ENCODE data around the gene CTNND2. TPM values are rescaled to one million over a fixed set of nuclear protein-coding genes. Genes with fewer than 3 reads are reported as not detected.

The CTNND2 gene
- total and polyA plus RNA-seq, 3 donors from 2014 or later, result 9.1 to 17.2 (median 11.3) TPM

GRCh38 chr5:10973316-10973715 is 930.9 kb downstream of the CTNND2 start:
- no peak for DNase-seq
- no peaks in the 10 kb centered on the region for H3K4me1 ChIP-seq
- WGBS, 2 donors, result 88 to 90% methylated on average over 14 of the region's 14 CpGs
- TF ChIP-seq POLR2A (IDR thresholded peaks at IDR 0.05), result no peak
- TF ChIP-seq CTCF (IDR thresholded peaks at IDR 0.05), result no peak
- intact Hi-C loops (cut with DNase I; ENCODE audit: low total_unique reads), result no loop called here
- H3K27ac ChIP-seq, result no peak overlapping the region
- H3K36me3 ChIP-seq (ENCODE audit: low read depth, missing control alignments), result no peaks in the 10 kb centered on the region
- no peak overlapping the region for H3K4me3 ChIP-seq
- no peaks in the 10 kb centered on the region for H3K27me3 ChIP-seq
- no peaks in the 10 kb centered on the region for H3K9me3 ChIP-seq

GRCh38 chr5:10969684-10970180 is 934.5 kb downstream of the CTNND2 start:
- Histone ChIP-seq H3K4me3 (no peak overlapping the region), H3K27ac (no peak overlapping the region), H3K27me3 (no peaks in the 10 kb centered on the region), H3K36me3 (ENCODE audit: low read depth, missing control alignments) (no peaks in the 10 kb centered on the region), H3K9me3 (no peaks in the 10 kb centered on the region), H3K4me1 (no peaks in the 10 kb centered on the region)
- no peak for TF ChIP-seq CTCF (IDR thresholded peaks at IDR 0.05)
- TF ChIP-seq POLR2A (IDR thresholded peaks at IDR 0.05), result no peak
- no peak for DNase-seq
- WGBS, 2 donors, result 72 to 78% methylated on average over 8 of the region's 8 CpGs
- intact Hi-C loops (cut with DNase I; ENCODE audit: low total_unique reads), result no loop called here

DNA sequence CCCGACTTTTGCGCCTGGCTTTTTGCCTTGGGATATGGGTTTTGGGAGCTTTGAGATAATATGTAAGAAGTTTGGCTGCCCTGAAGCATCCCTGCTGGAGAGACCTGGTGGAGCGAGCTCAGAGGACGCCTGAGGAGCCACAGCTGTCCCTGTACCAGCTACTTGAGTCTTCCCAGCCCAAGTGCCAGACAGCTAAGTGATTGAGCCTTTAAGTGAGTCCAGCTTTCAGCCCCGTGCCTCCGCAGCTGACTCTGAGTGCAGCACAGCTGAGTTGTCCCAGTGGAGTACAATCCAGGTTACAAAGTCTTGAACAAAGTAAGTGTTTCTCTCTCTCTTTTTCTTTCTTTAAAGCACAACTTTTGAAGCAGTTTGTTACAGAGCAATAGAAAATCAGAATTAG is 939.4 kb downstream of the CTNND2 start:
- intact Hi-C loops (cut with DNase I; ENCODE audit: low total_unique reads), result no loop called here
- no peak for DNase-seq
- Histone ChIP-seq H3K27me3 (no peaks in the 10 kb centered on the region), H3K4me3 (no peak overlapping the region), H3K4me1 (no peaks in the 10 kb centered on the region), H3K27ac (no peak overlapping the region), H3K36me3 (ENCODE audit: low read depth, missing control alignments) (no peaks in the 10 kb centered on the region), H3K9me3 (no peaks in the 10 kb centered on the region)
- no peak for TF ChIP-seq CTCF (IDR thresholded peaks at IDR 0.05)
- TF ChIP-seq POLR2A (IDR thresholded peaks at IDR 0.05), result no peak
- WGBS, 2 donors, result 54 to 59% methylated on average over 6 of the region's 6 CpGs

DNA sequence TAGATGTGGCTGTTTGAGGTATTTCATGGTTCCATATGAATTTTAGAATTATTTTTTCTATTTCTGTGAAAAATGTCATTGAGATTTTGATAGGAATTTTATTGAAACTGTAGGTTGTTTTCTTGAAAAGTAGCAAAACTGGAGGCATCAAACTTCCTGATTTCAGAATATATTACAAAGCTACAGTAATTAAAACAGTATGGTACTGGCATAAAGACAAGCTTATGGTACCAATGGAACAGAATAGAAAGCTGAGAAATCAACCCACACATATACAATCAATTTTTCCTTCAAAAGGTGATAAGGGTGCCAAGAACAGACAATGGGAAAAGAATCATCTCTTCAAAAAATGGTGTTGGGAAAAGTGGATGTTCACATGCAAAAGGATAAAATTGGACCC is 945.5 kb downstream of the CTNND2 start:
- no peak for DNase-seq

More for the DNA sequence above, 945.5 kb downstream of the CTNND2 start:
- no peaks in the 10 kb centered on the region for H3K36me3 ChIP-seq (ENCODE audit: low read depth, missing control alignments)
- no peaks in the 10 kb centered on the region for H3K27me3 ChIP-seq
- TF ChIP-seq CTCF (IDR thresholded peaks at IDR 0.05), result no peak
- no peak for TF ChIP-seq POLR2A (IDR thresholded peaks at IDR 0.05)
- intact Hi-C loops (cut with DNase I; ENCODE audit: low total_unique reads), result no loop called here
- no peaks in the 10 kb centered on the region for H3K9me3 ChIP-seq
- H3K4me3 ChIP-seq, result no peak overlapping the region
- no peak overlapping the region for H3K27ac ChIP-seq
- H3K4me1 ChIP-seq, result no peaks in the 10 kb centered on the region
